Activated CD8-positive, alpha-beta memory T cell treated with anti-CD3 and anti-CD28 coated beads for 24 hours (primary cell): ENCODE data around the gene WIPI1.
A peak's percentile ranks its signal among the peaks of the same experiment; 100 is the strongest.

Source experiments
- DNase-seq: peaks from one replicate; pipeline ENCODE4 v3.0.0-alpha.2; 2020

Gene WIPI1

GRCh38 chr17:68460146-68460545 is 2.9 kb upstream of the WIPI1 start:
- DNase-seq: peak; percentile 46

- DNase-seq: no peak
These were observed 1.8 kb upstream of the WIPI1 start for GRCh38 chr17:68459037-68459639.

- DNase-seq: peak; percentile 28
These were observed 1.2 kb upstream of the WIPI1 start for GRCh38 chr17:68458260-68459036.

- peak; percentile 99 for DNase-seq
These were observed 403 bp upstream of the WIPI1 start for GRCh38 chr17:68457539-68458259.

- no peak for DNase-seq
These were observed 743 bp downstream of the WIPI1 start for GRCh38 chr17:68456339-68457167.

GRCh38 chr17:68455901-68456338 is 1.4 kb downstream of the WIPI1 start:
- DNase-seq: no peak

GRCh38 chr17:68453991-68454665 is 3.2 kb downstream of the WIPI1 start:
- DNase-seq: peak; percentile 13

- peak; percentile 19 for DNase-seq
These were observed 4.5 kb downstream of the WIPI1 start for GRCh38 chr17:68452724-68453290.

- peak; percentile 21 for DNase-seq
These were observed 5.5 kb downstream of the WIPI1 start for GRCh38 chr17:68451670-68452354.

- peak; percentile 46 for DNase-seq
These were observed 6.5 kb downstream of the WIPI1 start for GRCh38 chr17:68450801-68451200.

- DNase-seq: no peak
These were observed 6.9 kb downstream of the WIPI1 start for GRCh38 chr17:68450391-68450790.

GRCh38 chr17:68449021-68449739 is 8.1 kb downstream of the WIPI1 start:
- DNase-seq: no peak

- DNase-seq: no peak
These were observed 10.7 kb downstream of the WIPI1 start for GRCh38 chr17:68446626-68447041.

GRCh38 chr17:68445671-68446070 is 11.6 kb downstream of the WIPI1 start:
- DNase-seq: no peak

- DNase-seq: no peak
These were observed 13.3 kb downstream of the WIPI1 start for GRCh38 chr17:68443972-68444464.

GRCh38 chr17:68441070-68441770 is 16.1 kb downstream of the WIPI1 start:
- DNase-seq: peak; percentile 49

- DNase-seq: no peak
These were observed 16.8 kb downstream of the WIPI1 start for GRCh38 chr17:68440526-68440925.

GRCh38 chr17:68439656-68440290 is 17.5 kb downstream of the WIPI1 start:
- DNase-seq: peak; percentile 50
